Left lung (tissue), 10 donors: ENCODE results near the gene MMP23B. TPM values are rescaled to one million over a fixed set of nuclear protein-coding genes. Genes with fewer than 3 reads are reported as not detected.

Experiments used
- ATAC-seq: fragments of 200-7000 bp; cut with Tn5 transposase; one replicate; pipeline ENCODE4 v1.9.1; 2020; ENCODE audit warnings: moderate library complexity
- DNase-seq, 4 donors: peaks; one replicate each; pipeline ENCODE4 v3.0.0-alpha.2; 2013 to 2020
- H3K27ac ChIP-seq, 2 donors: fragments of 200-600 bp; sonication (generic) in 1 of 2; one replicate each; pipeline versions ENCODE4 v1.5.0 to v1.8.0; 2020 to 2021
- H3K27me3 ChIP-seq, 2 donors: fragments of 200-600 bp; sonication (generic) in 1 of 2; one replicate each; pipeline versions ENCODE4 v1.5.0 to v1.8.0; 2020 to 2021
- H3K36me3 ChIP-seq, 2 donors: fragments of 200-600 bp; sonication (generic) in 1 of 2; one replicate each; pipeline versions ENCODE4 v1.5.0 to v1.8.0; 2020 to 2021
- H3K4me1 ChIP-seq, 2 donors: fragments of 200-600 bp; one replicate each; pipeline ENCODE4 v1.8.0; 2021
- H3K4me3 ChIP-seq, 2 donors: fragments of 200-600 bp; sonication (generic) in 1 of 2; one replicate each; pipeline versions ENCODE4 v1.5.0 to v1.8.0; 2020 to 2021; ENCODE audit warnings: mild to moderate bottlenecking in 1 of 2
- H3K9me3 ChIP-seq, 2 donors: fragments of 200-600 bp; sonication (generic) in 1 of 2; one replicate each; pipeline versions ENCODE4 v1.5.0 to v1.8.0; 2020 to 2021
- CTCF ChIP-seq, 2 donors: fragments of 200-600 bp; sonication (generic) in 1 of 2; IDR thresholded peaks; one replicate each; pipeline versions ENCODE4 v1.5.0 to v1.8.0; 2021; ENCODE audit warnings: antibody characterized with exemption in 2 of 2
- intact Hi-C, 2 donors: fragments of 100-400 bp; cut with DNase I; formaldehyde crosslinking; loops; one replicate each; pipeline versions ENCODE4 v1.11.2 to v1.14.2; 2022
- polyA plus RNA-seq, 6 donors: library from polyadenylated mRNA; unstranded; fragments of 120-200 nt; gene quantifications; one replicate each; pipeline ENCODE4 v1.2.1, GENCODE V29; 2013; ENCODE audit not compliant: insufficient read length in 6 of 6
- total RNA-seq, 2 donors: library from RNA; stranded (reverse); fragmentation: NEBNext Ultra II Directional; extraction: Animal tissue kit (Norgen Biotek cat#: 25700); gene quantifications; one replicate each; pipeline ENCODE4 v1.2.1, GENCODE V29; 2021
- donor health status: DM: no; HTN: yes; CAD: no.
- donor health status: DM: no; HTN: no; CAD: no.

MMP23B gene
- total and polyA plus RNA-seq, 8 donors, result 31.9 to 96.9 (median 56.1) TPM

GRCh38 chr1:1625824-1626206 lies 6.2 kb upstream of the MMP23B start:
- intact Hi-C loops, result no loop called here
- Histone ChIP-seq H3K27ac (no peak overlapping the region), H3K4me1 (peaks cover 0 to 11% of the 10 kb centered on the region in 2 donors), H3K27me3 (peaks cover 0 to 24% of the 10 kb centered on the region in 2 donors), H3K4me3 (no peak overlapping the region), H3K36me3 (peaks cover 0 to 25% of the 10 kb centered on the region in 2 donors), H3K9me3 (no peaks in the 10 kb centered on the region)
- TF ChIP-seq CTCF (IDR thresholded peaks at IDR 0.05), result no peak
- no peak for ATAC-seq
- no peak for DNase-seq

- Histone ChIP-seq H3K36me3 (peaks cover 0 to 25% of the 10 kb centered on the region in 2 donors), H3K9me3 (no peaks in the 10 kb centered on the region), H3K4me3 (no peak overlapping the region), H3K27me3 (peaks cover 6 to 31% of the 10 kb centered on the region in 2 donors), H3K27ac (no peak overlapping the region), H3K4me1 (peaks cover 0 to 17% of the 10 kb centered on the region in 2 donors)
- intact Hi-C loops, result no loop called here
- ATAC-seq, result no peak
- no peak for TF ChIP-seq CTCF (IDR thresholded peaks at IDR 0.05)
- DNase-seq, result peak in 2 of 4 donors; percentile 32 to 69
Observed at GRCh38 chr1:1626207-1627141, 5.5 kb upstream of the MMP23B start.

- TF ChIP-seq CTCF (IDR thresholded peaks at IDR 0.05), result no peak
- peak in 2 of 4 donors; percentile 31 to 78 for DNase-seq
Observed at GRCh38 chr1:1627261-1627828, 4.6 kb upstream of the MMP23B start.

GRCh38 chr1:1627829-1628753 lies 3.9 kb upstream of the MMP23B start:
- Histone ChIP-seq H3K27ac (no peak overlapping the region), H3K4me3 (no peak overlapping the region), H3K27me3 (peaks cover 9 to 40% of the 10 kb centered on the region in 2 donors), H3K36me3 (peaks cover 0 to 25% of the 10 kb centered on the region in 2 donors), H3K9me3 (no peaks in the 10 kb centered on the region), H3K4me1 (peaks cover 3 to 24% of the 10 kb centered on the region in 2 donors)
- intact Hi-C loops, result no loop called here
- DNase-seq, result peak in 2 of 4 donors; percentile 32 to 72
- no peak for ATAC-seq
- TF ChIP-seq CTCF (IDR thresholded peaks at IDR 0.05), result no peak

More at GRCh38 chr1:1627261-1627828, 4.6 kb upstream of the MMP23B start:
- ATAC-seq, result no peak
- Histone ChIP-seq H3K27ac (no peak overlapping the region), H3K4me3 (no peak overlapping the region), H3K9me3 (no peaks in the 10 kb centered on the region), H3K4me1 (peaks cover 3 to 24% of the 10 kb centered on the region in 2 donors), H3K36me3 (peaks cover 0 to 25% of the 10 kb centered on the region in 2 donors), H3K27me3 (peaks cover 9 to 39% of the 10 kb centered on the region in 2 donors)
- intact Hi-C loops, result no loop called here
